Measurements from ENCODE around the gene WIPF1.

Gene WIPF1

DNA sequence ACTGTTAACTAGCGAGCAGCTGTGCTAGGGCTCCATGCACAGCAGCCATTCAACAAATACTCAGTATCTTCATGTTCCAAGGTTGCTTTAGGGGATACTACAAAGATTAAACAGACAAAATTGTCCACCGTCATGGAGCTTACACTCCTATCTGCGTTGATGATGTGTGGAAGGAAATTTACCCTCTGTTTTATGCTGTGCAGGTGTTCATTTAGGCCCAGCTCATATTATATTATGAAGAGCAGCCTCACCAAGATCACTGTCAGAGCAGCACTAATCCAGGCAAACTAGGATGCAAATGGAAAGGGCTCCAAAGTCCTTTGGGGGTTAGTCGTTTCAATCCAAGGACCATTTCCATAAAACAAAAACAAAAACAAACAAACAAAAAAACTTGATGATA is 13.4 kb upstream of the WIPF1 start:
- H3K27ac ChIP-seq = no peak overlapping the region
- no peak for TF ChIP-seq ZFX (IDR thresholded peaks at IDR 0.05)
- TF ChIP-seq, protein P1, sequence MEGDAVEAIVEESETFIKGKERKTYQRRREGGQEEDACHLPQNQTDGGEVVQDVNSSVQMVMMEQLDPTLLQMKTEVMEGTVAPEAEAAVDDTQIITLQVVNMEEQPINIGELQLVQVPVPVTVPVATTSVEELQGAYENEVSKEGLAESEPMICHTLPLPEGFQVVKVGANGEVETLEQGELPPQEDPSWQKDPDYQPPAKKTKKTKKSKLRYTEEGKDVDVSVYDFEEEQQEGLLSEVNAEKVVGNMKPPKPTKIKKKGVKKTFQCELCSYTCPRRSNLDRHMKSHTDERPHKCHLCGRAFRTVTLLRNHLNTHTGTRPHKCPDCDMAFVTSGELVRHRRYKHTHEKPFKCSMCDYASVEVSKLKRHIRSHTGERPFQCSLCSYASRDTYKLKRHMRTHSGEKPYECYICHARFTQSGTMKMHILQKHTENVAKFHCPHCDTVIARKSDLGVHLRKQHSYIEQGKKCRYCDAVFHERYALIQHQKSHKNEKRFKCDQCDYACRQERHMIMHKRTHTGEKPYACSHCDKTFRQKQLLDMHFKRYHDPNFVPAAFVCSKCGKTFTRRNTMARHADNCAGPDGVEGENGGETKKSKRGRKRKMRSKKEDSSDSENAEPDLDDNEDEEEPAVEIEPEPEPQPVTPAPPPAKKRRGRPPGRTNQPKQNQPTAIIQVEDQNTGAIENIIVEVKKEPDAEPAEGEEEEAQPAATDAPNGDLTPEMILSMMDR (conservative IDR thresholded peaks at IDR 0.05) = no peak

DNA sequence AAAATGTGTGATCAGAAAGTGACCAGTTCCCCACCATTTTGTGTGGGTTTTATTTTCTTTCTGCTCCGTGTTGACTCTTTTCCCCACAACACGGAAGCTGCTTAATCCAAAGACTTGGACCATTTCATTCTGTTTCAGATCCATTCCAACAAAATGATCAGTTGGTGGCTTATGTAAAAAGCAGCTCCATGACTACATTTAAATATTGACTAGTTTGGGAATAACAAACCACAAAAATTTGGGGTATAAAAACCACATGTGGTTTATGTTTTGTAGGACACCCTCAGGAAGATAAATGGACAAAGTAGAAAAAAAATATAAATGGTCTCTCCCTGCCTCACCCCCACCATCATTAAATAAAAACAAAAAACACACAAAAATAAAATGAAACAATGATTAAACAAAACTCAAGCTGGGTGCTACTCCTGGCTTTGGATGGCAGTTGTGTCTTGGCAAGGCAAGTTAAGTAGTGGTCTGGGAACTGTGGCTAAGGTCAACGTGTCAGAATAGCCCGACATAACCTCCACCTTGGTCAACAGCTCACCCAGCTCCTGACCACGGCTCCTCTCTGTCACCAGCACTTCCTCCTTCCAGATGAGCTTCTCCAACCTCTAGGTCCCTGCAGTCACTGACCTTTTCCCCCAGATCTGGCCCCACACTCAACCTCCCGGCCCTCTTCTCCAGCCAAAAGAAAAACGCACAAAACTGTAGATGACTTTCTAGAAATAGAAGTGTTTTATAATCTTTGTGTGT is 12.8 kb upstream of the WIPF1 start:
- no peak overlapping the region for H3K27ac ChIP-seq
- TF ChIP-seq ZFX (IDR thresholded peaks at IDR 0.05) = no peak
- TF ChIP-seq, protein P1 (conservative IDR thresholded peaks at IDR 0.05) = no peak

DNA sequence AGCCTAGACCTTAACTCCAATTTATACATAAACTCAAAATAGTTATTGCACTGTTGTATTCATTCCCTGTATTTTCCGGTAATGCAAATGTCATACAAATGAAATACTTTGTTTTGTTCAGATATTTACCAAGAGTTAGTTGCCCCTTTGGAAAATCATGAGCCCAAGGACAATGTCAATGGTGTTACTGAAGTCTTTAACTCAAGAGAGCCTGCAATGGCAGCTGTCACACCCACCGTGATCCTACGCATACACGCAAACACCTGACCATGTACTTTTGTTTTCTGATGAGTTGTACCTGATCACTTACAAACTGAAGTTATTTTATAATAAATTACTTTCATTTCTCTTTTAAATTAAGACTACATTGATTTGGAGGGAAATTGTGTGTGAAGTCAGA is 11.7 kb upstream of the WIPF1 start:
- no peak overlapping the region for H3K27ac ChIP-seq
- no peak for TF ChIP-seq ZFX (IDR thresholded peaks at IDR 0.05)
- TF ChIP-seq, protein P1 (conservative IDR thresholded peaks at IDR 0.05) = no peak

DNA sequence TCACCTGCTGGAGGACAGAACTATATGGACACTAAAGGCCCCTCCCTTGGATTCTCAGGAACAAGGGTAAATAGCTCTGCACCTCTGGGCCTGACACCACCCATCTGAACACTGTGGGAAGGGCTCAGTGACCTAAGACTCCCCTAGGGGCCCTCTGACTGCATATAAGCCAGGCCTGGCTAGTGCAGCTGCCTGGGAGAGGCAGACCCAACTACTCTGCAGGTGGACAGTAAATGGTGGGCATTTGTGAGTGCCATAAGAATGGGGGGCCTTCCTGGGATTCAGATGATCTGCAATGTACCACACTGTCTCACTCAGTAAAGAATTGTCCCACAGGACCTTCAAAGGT is 11.2 kb upstream of the WIPF1 start:
- no peak overlapping the region for H3K27ac ChIP-seq
- TF ChIP-seq, protein P1 (conservative IDR thresholded peaks at IDR 0.05) = no peak
- TF ChIP-seq ZFX (IDR thresholded peaks at IDR 0.05) = no peak

DNA sequence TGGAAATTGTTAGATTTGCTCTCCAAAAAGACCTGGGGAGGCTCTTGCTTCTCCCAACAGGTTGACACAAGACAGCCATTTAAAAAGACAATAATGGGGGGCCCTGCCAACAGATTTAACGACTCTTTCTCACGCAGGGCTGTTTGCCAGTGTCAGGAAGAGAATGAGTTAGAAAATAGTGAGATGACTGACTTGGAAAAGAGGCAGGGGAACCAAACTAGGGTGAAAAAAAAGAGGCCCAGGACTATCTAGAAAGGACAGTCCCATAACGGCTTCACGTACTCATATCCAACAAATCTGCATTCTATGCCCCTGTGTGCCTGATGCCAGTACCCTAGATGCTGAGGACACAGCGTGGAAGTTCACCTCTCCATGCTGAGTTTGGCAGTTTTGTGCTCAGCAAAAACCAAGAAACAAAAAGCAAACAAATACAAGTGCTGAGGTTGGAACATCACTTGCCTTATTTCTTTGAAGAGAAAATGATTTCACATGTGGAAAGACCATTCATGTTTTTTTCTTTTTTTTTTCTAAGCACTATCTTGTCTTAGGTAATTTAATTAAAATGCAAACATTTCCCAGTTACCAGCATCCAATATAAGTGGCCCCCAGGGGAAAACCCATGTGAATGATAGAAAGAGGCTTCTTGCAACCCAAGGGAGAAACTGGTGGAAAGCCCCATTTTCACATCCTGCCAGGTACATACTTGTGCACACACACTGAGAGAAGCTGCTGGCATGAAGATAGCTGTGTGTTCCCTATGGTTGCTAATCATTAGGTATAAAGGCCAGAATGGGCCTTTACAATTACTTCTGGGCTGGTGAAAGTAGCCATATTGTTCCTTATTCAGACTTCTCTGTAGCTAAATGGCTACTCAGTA is 10.6 kb upstream of the WIPF1 start:
- H3K27ac ChIP-seq = no peak overlapping the region
- TF ChIP-seq, protein P1 (conservative IDR thresholded peaks at IDR 0.05) = no peak
- no peak for TF ChIP-seq ZFX (IDR thresholded peaks at IDR 0.05)

DNA sequence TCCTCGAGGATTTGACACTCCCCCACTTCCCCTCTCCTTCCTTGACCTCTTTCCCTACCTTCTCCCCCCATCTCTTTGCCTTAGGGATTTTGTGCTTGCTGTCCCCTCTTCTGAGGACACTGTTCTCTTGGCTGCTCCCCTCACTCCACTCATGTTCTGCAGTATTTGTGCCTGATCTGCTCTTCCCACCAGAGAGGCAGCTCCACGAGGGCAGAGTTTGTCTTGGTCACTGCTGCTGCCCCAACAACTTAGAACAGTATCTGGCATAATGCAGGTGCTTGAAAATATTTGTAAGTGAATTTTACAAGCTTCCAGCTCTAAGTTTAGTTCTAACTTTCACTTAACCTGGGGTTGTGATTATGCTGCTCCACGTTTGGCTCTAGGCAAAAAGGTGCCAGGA is 10.0 kb upstream of the WIPF1 start:
- TF ChIP-seq ZFX (IDR thresholded peaks at IDR 0.05) = no peak
- TF ChIP-seq, protein P1 (conservative IDR thresholded peaks at IDR 0.05) = no peak
- H3K27ac ChIP-seq = no peak overlapping the region

DNA sequence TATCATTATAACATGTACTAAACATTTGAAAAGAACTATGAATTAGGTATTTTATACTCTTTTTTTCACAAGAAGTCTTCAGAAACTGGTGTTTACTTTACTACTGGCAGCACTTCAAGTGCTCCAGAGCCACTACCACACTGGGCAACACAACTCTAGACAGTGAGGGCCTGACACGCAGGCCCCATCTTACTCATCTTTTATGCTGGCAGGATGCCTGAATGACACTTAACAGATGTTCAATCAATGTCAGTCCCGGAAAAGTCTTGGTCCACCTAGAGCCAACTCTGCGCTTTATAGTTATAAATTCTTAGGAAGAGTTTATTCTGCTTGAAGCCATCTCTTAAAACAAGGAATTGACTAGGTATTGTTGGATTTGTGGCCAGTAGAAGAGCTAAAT is 8.7 kb upstream of the WIPF1 start:
- no peak overlapping the region for H3K27ac ChIP-seq
- no peak for TF ChIP-seq ZFX (IDR thresholded peaks at IDR 0.05)
- TF ChIP-seq, protein P1 (conservative IDR thresholded peaks at IDR 0.05) = no peak

All from C4-2B (cell line).